ENCODE results near the gene GARIN5A.

GRCh38 chr19:50465986-50466705 lies 10.5 kb downstream of the GARIN5A start:
- TF ChIP-seq CTCF (conservative IDR thresholded peaks at IDR 0.05) (peak; percentile 35; the same call in 1 of the 2 replicates), EZH2 (IDR thresholded peaks at IDR 0.05; ENCODE audit: low read depth) (no peak)

All from PC-9 (cell line).